GM19023 (cell line): ENCODE results near the gene NUTM2F.
"Not testable (repeated sequence)": the region's sequence is repeated elsewhere in the genome, so short reads cannot be mapped to it uniquely, and the experiment has no call there.

ENCODE experiments used
- ATAC-seq: cut with Tn5 transposase; IDR thresholded peaks from one replicate; pipeline ENCODE4 v1.9.1; 2021; ENCODE audit warnings: mild to moderate bottlenecking, moderate library complexity; ENCODE audit not compliant: unreplicated experiment

NUTM2F gene

DNA sequence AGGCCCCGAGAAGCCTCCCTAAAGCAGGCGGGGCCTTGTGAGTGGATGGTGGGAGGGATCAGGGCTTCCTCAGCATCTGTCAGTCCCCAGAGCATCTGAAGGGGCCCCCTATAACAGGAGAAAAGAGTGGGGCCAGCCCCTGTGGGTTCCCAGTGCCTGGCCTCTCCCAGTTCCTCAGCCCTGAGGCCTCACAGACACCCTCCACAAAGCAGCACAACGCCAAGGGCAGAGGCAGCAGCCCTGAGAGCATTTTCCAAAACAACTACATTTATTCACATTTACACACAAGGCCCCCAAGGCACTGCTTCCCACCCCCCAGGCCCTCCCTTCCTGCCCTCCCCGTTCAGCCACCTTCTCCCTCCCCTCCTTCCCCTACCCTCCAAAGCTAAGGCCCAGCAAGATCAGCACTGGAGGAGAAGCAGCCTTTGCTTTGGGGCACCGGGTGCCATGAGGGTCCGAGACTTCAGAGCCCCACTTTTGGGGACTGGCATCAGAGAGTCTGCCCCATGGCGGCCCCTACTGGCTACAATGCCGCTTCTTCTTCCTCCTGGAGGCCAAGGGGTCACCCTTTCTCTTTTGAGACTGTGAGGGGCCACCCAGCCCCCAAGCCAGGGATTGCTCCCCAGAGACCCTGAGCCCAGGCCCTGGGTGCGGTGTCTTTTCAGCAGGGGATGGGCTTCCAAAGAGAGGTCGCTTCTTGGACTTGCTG lies 10.3 kb downstream of the NUTM2F start:
- not testable (repeated sequence) for ATAC-seq

DNA sequence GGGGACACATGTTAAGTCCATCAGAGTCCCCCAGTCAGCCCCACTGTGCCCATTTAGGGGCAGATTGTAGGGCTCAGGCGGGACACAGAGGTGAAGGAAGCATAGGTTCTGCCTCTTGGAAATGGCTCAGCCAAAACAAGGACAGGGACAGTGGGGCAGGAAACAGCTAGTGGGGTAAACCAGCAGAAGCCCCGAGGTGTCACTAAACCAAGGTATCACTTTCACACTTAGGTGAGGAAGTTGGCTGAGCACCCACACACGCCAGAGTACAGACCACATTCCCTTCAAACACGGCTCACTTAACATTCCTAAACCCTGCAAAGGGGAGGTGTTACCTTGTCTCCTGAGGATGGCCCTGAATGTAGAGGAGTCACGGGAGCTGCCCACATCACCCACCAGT lies 12.2 kb downstream of the NUTM2F start:
- peak; percentile 80 for ATAC-seq

DNA sequence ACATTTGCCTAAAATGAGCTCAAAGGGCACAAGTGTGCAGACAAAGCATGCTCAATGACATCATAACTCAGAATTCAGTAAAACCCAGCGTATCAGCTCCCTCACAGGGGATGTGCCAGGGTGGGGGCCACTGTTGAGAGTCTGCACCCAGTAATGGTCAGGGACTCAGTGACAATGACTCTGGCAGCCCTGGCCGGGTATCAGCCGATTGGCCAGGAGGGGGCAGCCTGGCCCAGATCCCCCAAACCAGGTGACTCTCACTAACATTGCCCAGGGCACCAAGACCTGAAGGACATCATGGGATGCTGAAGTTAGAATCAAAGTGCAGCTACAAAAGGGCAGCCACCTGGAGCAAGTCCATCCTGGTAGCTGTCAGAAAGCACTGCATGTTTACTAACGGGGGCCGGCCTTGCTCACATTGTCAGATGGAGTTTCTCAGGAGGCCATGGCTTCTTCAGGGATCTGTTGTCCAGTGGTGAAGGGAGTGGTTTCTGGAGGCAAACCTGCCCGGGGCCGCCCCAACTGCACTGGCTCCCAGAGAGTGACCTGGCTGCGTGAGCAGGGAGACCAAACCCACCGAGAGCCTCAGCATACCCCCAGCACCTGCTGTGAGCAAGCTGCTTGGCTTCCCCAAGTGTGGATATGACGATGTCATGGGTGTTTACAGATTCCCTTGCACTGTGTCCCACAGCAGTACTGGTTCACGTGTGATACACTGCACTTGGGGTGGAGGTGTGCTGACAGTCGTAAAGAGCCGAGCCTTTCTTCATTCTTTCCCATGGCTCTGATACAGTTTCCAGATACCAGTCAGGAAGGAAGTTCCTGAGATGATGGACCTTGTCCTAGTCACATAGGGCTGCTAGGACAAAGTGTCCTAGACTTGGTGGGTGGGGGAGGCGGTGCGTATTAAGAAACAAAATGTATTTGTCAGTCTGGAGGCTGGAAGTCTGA lies 13.1 kb downstream of the NUTM2F start:
- ATAC-seq: not testable (repeated sequence)

DNA sequence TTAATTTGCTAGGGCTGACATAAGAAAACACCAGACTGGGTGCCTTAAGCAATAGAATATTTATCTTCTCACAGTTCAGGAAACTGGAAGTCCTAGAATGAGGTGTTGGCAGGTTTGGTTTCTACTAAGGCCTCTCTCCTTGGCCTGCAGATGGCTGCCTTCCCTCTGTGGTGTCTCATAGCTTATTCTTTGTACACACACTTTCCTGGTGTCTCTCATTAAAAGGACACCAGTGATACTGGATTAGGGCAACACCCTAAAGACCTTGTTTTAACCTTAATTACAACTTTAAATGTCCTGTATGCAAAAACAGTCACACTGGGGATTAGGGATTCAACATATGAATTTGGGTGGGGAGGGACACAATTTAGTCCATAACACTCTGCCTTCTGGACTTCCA lies 25.1 kb downstream of the NUTM2F start:
- ATAC-seq: no peak

DNA sequence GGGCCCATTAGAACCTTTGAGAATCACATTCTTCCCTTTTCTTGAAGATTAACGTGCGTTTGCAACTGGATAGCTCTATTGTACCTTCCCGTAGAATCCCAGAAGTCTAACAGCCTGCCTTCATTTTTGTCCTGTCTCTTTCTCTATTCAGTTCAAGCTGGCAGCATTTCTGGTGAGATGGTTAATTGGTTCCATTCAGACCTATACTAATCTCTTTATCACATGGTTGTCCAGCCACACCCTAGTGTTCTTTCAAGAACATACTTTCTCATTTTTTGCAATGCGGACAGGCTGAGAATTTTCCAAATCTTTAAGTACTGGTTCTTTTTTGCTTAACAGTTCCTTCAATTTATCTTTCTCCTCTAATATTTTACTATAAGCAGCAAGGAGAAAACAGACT lies 26.0 kb downstream of the NUTM2F start:
- no peak for ATAC-seq

DNA sequence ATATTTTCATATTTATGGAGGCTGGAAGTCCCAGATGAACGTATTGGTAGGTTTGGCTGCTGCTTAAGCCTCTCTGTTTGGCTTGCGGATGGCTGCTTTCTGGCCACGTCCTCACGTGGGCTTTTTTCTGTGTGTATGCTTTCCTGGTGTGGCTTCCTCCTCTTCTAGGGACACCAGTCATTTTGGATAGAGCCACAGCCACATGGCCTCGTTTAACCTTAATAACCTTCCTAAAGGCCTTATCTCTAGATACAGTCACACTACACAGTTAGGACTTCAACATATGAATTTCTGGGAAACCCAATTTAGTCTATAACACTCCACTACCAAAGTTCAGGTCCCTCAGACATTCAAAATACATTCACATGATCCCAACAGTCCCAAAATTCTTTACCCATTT lies 26.9 kb downstream of the NUTM2F start:
- ATAC-seq: no peak

DNA sequence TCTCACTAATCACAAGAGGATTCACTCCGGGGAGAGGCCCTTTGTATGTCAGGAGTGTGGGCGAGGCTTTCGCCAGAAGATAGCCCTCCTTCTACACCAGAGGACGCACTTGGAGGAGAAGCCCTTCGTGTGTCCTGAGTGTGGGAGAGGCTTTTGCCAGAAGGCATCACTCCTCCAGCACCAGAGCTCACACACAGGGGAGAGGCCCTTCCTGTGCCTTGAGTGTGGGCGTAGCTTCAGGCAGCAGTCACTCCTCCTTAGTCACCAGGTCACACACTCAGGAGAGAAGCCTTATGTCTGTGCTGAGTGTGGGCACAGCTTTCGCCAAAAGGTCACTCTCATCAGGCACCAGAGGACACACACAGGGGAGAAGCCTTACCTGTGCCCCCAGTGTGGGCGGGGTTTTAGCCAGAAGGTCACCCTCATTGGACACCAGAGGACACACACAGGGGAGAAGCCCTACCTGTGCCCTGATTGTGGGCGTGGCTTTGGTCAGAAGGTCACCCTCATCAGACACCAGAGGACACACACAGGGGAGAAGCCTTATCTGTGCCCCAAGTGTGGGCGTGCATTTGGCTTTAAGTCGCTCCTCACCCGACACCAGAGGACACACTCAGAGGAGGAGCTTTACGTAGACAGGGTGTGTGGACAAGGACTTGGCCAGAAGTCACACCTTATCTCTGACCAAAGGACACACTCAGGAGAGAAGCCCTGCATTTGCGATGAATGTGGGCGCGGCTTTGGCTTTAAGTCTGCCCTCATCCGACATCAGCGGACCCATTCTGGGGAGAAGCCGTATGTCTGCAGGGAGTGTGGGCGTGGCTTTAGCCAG lies 27.8 kb downstream of the NUTM2F start:
- ATAC-seq: no peak

DNA sequence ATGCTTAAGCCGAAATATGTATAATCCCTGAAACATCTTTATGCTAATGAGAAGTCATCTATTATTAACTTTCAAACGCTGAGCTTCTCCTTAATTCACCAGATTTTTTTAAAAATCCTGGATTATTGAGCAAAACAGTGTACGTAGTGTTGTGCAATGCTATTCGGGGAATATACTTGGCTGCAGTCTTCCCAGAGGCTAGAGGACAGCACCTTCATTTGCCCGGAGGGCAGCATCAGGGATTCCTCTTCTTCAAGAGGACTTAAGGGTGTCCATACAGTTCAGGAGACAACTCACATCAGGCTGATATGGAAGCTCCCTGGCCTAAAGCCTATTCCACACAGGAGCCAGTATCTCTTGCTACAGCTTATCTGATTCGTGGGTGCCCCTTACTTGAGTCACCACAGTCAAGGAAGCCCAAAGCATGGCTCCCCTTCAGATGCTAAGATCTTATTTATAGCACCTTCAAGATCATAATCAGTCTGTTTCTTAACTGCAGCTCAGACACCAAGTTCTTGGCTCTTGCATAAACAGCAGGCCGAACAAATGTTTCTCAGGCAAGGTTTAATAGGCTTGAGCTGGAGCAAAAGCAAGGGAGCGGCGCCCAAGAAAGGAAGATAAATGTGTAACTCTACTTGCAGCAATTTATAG lies 29.4 kb downstream of the NUTM2F start:
- ATAC-seq: no peak

DNA sequence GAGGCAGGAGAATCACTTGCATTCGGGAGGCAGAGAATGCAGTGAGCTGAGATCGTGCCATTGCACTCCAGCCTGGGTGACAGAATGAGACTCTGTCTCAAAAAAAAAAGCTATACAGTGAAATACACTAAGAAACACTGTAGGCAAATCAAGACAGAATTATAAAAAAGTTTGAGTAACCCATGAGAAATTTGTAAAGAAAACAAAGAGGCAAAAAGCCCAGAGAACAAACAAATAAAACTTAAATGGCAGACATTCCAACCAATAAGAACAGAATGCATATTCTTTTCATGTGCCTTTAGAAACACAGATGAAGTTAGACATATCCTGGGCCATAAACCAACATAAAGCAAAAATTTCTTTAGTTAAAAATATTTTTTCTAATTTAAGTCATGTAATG lies 38.8 kb downstream of the NUTM2F start:
- no peak for ATAC-seq

DNA sequence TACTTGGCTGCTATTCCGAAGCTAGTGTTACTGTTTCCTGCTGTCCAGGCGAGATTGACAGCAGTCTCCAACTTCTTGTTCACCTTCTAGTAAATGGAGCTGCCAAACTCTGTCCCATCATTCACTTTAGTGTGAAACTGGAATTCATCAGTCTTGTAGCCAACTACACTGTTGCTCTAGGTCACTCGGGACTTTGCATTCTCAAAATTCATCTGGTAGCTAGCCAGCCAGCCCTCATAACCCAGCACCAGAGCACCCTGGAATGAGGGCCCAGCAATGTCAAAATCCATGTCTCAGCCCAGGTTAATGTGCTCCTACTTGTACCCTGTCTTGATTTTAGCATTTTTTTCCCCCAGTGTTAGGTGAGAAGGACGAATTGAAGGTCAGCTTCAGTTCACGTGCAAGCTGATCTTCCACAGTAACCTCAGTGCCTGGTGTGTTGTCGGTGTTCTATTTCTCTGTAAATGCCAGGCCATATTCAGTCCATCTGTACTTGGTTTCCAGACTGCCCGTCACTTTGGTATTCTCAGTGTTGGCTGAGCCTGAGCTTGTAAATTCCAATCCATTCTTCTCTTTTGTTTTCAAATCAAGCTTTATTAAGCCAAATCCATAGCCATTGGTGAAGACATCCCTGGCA lies 40.4 kb downstream of the NUTM2F start:
- no peak for ATAC-seq

DNA sequence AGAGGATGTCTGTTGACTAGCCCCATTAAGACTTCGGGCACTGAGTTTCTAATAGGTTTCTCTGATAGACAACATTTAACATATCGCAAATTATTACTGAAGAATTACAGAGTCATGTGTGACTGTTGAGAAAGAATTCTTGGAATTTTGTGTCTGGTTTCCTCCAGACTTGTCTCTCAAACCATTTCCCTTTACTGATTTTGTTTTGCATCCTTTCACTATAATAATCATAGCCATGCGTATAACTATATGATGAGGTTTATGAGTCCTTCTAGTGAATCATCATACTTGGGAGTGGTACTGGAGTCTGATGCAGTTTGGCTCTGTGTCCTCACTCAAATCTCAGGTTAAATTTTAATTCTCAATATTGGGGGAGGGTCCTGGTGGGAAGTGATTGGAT lies 42.3 kb downstream of the NUTM2F start:
- ATAC-seq: no peak

DNA sequence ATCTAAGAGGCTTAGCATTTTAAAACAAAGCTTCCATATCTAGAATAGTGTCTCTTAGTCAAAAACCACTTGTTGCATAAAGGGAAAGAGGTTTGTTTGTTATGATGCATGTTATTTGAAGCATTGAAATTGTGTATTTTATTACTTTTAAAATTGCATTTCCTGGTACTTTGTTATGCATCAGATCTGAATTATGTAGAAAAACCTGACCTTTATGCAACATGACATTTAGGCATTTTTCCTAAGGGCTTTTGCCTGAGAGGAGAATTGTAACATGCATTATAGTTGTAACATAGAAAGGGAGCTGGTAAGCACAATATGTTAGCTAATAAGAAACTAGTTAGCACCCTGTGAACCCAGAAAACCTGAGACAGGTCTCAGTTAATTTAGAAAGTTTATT lies 47.3 kb downstream of the NUTM2F start:
- ATAC-seq: no peak

DNA sequence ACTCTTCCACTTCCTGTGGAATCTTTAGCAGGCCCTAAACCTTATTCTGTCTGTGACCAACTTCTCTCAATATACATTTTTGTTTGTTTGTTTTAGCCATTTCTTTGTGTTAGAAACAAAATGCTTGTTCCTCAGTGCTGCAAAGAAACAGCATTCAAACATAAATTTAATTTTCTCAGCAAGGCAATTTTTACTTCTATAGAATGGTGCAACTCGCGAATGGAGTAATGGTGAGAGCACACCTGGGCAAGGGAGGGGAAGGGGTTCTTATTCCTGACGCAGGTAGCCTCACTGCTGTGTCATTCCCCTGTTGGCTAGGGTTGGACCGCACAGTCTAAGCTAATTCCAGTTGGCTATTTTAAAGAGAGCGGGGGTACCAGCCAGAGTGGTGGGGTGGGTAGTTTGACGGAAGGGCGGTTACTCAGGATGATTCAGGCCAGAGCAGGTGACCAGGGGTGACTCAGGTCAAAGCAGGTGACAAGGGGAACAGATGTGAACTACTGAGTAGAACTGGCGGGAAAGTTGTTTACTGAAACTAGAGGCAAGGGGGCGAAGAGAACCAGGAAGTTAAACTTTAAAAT lies 47.9 kb downstream of the NUTM2F start:
- no peak for ATAC-seq

DNA sequence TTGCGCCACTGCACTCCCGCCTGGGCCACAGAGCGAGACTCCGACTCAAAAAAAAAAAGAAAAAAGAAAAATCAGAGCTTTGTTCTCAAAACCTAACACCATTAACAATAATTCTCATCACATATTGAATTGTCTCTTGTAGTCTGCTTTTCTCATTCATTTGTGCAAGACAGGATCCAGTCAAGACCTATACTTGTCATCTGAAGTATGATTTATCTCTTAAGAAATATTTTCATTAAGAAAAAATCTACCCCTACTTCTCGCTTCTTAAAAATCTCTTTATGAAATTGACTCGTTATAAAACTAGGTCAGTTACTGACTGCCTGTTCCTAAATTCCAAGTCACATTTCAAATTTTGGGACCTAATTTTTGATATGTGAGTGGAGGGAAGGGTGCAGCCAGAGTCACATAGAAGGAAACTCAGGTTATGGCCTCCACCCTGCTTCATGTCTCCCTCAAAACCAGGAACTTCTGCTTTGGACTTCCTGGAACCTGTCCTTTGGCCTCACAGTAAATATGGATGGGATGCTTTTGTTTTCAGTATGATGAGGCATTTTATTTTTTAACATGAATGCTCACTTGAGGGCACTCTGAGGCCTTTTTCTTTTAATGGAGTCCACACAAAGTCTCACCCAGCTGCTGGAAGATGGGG lies 50.4 kb downstream of the NUTM2F start:
- no peak for ATAC-seq

DNA sequence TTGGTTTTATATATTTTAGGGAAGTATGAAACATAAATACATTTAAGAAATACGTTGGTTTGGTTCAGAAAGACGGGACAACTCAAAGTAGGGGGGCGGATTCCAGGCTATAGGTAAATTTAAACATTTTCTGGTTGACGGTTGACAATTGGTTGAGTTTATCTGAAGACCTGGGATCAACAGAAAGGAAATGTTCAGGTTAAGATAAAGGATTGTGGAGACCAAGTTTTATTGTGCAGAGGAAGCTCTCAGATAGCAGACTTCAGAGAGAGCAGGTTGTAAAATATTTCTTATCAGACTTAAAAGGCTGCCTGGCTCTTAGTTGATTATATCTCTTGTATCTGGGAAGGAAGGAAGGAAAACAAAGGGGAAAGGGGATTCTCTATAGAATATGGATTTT lies 51.4 kb downstream of the NUTM2F start:
- ATAC-seq: not testable (repeated sequence)

DNA sequence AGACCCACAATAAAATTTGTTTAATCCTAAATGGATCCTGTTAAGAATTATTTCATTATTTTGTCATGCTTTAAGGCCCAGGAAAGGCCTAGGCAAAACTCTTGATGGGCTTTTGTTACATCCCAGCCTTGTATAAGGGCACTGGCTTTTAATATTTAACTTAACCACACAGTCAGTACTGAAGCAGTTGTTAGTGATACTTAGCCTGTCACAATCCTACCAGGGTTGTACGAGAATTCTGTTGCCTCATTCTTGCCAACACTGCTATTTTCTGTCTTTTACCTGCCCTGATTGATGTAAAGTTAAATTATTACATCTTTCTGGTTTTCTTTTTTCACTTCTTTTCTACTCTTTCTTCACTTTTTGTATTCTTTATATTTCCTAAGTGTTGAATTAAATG lies 58.4 kb downstream of the NUTM2F start:
- ATAC-seq: no peak

DNA sequence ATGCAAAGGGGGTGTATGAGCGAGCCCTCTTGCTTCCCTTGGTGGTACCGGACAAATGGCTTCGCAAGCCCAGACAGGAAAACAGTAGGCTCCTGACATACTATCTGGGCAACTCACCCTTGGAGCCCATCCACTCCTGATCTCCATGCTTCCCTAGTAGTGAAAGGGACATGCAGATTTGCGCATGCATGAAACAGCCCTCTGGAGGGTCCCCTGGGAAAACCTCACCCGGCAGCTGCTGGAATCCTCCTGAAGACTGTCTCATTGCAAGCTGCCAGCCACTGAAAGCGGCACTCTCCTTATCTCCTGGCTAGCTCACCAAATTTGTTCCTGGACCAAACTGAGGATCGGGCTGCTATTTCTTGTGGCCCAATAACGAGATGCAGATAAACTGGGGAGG lies 59.2 kb downstream of the NUTM2F start:
- ATAC-seq: no peak
